AG04449 (cell line): ENCODE results near the gene CEBPG.

ENCODE experiments used
- CTCF ChIA-PET: fragments of 350-600 bp; formaldehyde crosslinking; extraction: SDS; loops from one replicate; lab custom pipeline; 2021; ENCODE audit warnings: antibody characterized with exemption; lab: Yijun Ruan, JAX
- POLR2A ChIA-PET: fragments of 400-600, 350-600 bp; formaldehyde crosslinking; extraction: SDS; loops from one replicate; lab custom pipeline; 2020; ENCODE audit warnings: antibody characterized with exemption, inconsistent platforms; lab: Yijun Ruan, JAX
- DNase-seq: peaks from one replicate; pipeline ENCODE4 v3.0.0-alpha.2; 2010; ENCODE audit warnings: low read depth, low spot score
- H3K4me3 ChIP-seq: 2 replicates; pipeline ENCODE4 v1.5.1; 2011; ENCODE audit warnings: low read depth, mild to moderate bottlenecking, control low read depth, low read length
- CTCF ChIP-seq: IDR thresholded peaks from one replicate; pipeline ENCODE4 v1.5.1; 2011; ENCODE audit warnings: mild to moderate bottlenecking, moderate library complexity, low read length, control low read depth, inconsistent platforms; ENCODE audit not compliant: insufficient read depth; ENCODE audit errors: missing control alignments

CEBPG gene

GRCh38 chr19:33373453-33374235 lies at the start of gene CEBPG:
TSS of gene CEBPG (plus strand) at chr19:33373709. CDS start at chr19:33379240, 5,531 bp downstream.
- ChIA-PET CTCF (interaction anchor here (1.0 to 2.6 kb wide), 7 partner anchors 11 to 421 kb away, joined by 3 to 17 read pairs (median 3); partner anchors contain the start of gene CEBPA), POLR2A (interaction anchor here (0.7 to 1.6 kb wide), 7 partner anchors 14 to 197 kb away, joined by 3 to 5 read pairs (median 4); partner anchors contain the start of gene CEBPA)
- no peak for TF ChIP-seq CTCF
- DNase-seq: peak; percentile 45
- H3K4me3 ChIP-seq: peak within 1 kb of the TSS; percentile 90

- no peak overlapping the region for H3K4me3 ChIP-seq
- CTCF ChIA-PET: no interaction called here
- TF ChIP-seq CTCF: no peak
- POLR2A ChIA-PET: no interaction called here
- no peak for DNase-seq
These were observed 48.9 kb upstream of the CEBPG start for GRCh38 chr19:33324628-33325027.

GRCh38 chr19:33325920-33326319 lies 47.6 kb upstream of the CEBPG start:
- no peak for DNase-seq
- no peak for TF ChIP-seq CTCF
- ChIA-PET POLR2A (no interaction called here), CTCF (no interaction called here)
- no peak overlapping the region for H3K4me3 ChIP-seq

GRCh38 chr19:33329060-33329459 lies 44.4 kb upstream of the CEBPG start:
- no peak for DNase-seq
- H3K4me3 ChIP-seq: no peak overlapping the region
- POLR2A ChIA-PET: no interaction called here
- TF ChIP-seq CTCF: no peak
- CTCF ChIA-PET: no interaction called here

- POLR2A ChIA-PET: no interaction called here
- no peak overlapping the region for H3K4me3 ChIP-seq
- DNase-seq: no peak
- CTCF ChIA-PET: no interaction called here
- TF ChIP-seq CTCF: no peak
These were observed 43.8 kb upstream of the CEBPG start for GRCh38 chr19:33329736-33330135.

GRCh38 chr19:33332248-33332647 lies 41.3 kb upstream of the CEBPG start:
- TF ChIP-seq CTCF: no peak
- POLR2A ChIA-PET: no interaction called here
- DNase-seq: no peak
- no peak overlapping the region for H3K4me3 ChIP-seq
- CTCF ChIA-PET: interaction anchor here (1.0 kb wide), 1 partner anchor 33 kb away, joined by 3 read pairs; no protein-coding TSS in a partner anchor
